GM18505 (cell line): ENCODE data around the gene VAT1L.

Experiments
- ATAC-seq: cut with Tn5 transposase; IDR thresholded peaks from one replicate; pipeline ENCODE4 v1.9.1; 2021; ENCODE audit not compliant: unreplicated experiment
- POLR2A ChIP-seq: IDR thresholded peaks from 4 replicates; pipeline ENCODE4 v1.6.1; 2011; ENCODE audit warnings: borderline replicate concordance; ENCODE audit not compliant: insufficient read depth, insufficient read length; ENCODE audit errors: extremely low read depth

Gene VAT1L

GRCh38 chr16:77789085-77790008 lies 983 bp downstream of the VAT1L start:
- TF ChIP-seq POLR2A: no peak

DNA sequence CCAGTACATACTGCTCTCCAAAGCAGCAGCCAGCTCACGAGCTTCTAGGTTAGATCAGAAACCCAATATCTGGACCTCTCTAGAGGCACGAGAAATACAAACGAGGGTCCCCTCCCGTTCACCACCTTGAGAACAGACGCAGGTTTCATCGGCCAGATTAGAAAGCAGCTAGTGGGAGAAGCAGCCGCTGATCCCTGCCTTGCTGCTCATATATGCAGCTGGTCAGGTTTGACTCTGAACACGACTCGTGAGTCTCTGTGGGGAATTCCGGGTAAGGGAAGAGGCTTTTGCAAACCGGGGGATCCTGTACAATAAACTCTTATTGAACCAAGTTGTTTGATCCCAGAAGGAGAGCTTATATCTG lies 1.6 kb downstream of the VAT1L start:
- TF ChIP-seq POLR2A: no peak
- no peak for ATAC-seq

More at GRCh38 chr16:77789085-77790008, 983 bp downstream of the VAT1L start:
- no peak for ATAC-seq

GRCh38 chr16:77790912-77791311 lies 2.5 kb downstream of the VAT1L start:
- TF ChIP-seq POLR2A: no peak
- ATAC-seq: no peak

GRCh38 chr16:77793417-77793816 lies 5.1 kb downstream of the VAT1L start:
- no peak for ATAC-seq
- TF ChIP-seq POLR2A: no peak

DNA sequence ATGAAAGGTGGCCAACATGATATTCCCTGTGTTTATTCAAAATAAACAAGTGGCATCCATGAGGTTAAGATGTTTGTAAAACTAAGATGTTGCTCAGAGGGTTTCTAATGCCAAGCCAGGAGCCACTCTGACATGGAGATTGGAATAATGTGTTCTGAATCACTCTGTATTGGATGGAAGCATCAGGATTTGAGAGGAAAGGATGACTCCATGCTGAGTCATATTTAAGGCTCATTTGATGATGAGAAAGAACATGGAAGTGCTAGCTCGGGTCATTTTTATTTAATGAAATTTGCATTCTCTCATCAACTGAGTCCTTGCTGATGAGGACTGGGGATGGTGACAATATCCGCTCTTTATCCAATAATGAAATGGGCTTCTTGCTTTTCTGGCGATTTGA lies 6.2 kb downstream of the VAT1L start:
- ATAC-seq: no peak
- TF ChIP-seq POLR2A: no peak

DNA sequence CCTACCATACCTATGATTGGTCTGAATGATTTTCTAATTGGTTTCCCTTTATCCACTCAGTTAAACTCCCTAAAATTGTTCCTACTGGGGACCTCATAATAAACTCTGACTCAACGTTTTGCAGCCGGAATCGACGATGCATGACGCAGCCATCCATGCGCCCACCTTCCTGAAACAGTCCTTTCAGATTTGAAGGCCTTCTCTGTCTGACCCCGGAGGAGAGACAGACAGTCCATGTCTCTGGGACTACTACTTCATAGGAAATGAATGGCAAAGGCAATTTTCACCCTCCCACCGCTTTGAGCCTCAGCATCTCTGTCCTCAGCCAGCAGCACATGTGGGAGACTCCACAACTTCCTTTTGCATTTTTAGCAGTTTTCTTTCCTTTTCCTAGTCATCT lies 13.5 kb downstream of the VAT1L start:
- ATAC-seq: no peak
- TF ChIP-seq POLR2A: no peak

DNA sequence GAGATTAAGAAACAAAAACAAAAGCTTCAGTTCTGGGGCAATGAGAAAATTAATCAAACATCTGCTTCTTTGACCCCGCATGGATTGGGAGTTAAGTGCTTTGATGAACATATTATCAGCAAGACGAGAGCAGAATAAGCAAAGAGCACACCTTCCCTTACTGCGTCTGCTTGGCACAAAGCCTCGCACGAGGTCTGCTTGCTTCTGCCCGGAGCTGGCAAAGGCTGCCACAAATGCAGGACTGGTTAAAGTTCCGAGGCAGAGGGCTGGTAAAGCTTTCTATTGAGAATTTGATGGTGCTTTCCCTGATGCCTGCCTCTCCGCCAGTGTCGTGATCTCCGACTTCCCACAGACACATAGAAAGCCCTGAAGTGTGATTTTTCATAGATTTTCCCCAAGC lies 17.0 kb downstream of the VAT1L start:
- ATAC-seq: no peak
- no peak for TF ChIP-seq POLR2A

DNA sequence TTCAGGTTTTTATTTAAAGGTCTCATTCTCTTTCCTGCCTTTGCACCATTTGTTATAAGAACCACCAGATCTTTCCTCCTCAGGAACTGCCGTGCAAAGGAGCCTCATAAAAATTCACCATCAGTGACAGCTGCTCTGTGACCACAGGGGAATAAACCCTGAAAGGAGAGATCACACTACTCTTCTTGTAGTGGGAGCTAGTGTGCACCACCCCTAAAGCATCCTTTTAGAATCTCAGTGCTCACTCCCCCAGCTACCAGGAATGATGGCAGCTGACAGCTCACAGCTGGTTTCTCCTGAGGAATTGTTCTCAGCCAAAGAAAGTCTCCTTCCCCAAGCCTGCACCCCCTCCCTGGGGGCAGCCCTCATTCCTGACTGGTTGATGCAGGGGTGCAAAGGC lies 18.7 kb downstream of the VAT1L start:
- ATAC-seq: no peak
- no peak for TF ChIP-seq POLR2A

GRCh38 chr16:77812856-77813500 lies 24.6 kb downstream of the VAT1L start:
- TF ChIP-seq POLR2A: no peak
- ATAC-seq: no peak

- no peak for ATAC-seq
- TF ChIP-seq POLR2A: no peak
Measured at GRCh38 chr16:77816293-77816692, 27.9 kb downstream of the VAT1L start.

DNA sequence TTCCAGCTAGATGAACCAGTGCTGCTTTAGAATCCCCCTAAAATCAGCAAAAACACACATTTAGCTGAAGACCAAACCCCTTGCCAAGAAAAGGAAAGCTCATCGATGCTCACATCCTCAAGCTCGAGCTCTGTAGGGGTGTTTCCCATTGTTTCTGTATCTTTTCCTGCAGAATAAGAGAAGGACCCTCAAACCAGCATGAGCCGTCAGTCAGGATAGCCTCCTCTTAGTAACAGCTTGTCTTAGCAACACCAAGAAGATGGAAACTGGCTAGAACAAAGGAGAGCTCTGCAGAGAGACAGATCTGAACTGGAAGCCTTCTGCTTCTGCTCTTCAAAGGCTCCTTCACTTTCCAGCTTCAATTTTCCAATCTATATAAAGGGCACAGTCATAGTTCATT lies 32.0 kb downstream of the VAT1L start:
- TF ChIP-seq POLR2A: no peak
- ATAC-seq: no peak

- ATAC-seq: no peak
- TF ChIP-seq POLR2A: no peak
Measured at GRCh38 chr16:77822661-77823060, 34.3 kb downstream of the VAT1L start.

DNA sequence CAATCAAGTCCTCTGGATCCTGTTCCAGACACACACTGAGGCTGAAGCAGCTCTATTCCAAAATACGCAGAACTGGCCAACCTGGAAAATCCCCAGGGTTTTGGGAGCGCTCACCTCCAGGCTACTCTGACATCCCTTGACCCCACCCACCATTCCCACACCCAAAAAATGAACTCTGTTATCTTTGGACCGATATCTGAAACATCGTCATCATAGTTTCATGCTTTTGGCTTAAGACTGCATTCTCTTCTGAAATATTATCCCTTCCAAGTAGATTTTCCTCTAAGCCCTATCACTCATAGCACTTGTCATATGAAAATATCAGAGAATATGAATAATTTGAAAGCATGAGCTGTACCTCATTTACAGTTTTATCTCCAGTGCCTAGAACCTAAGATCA lies 34.7 kb downstream of the VAT1L start:
- TF ChIP-seq POLR2A: no peak
- ATAC-seq: no peak

- no peak for ATAC-seq
Measured at GRCh38 chr16:77825196-77825595, 36.8 kb downstream of the VAT1L start.

More at GRCh38 chr16:77825196-77825595, 36.8 kb downstream of the VAT1L start:
- no peak for TF ChIP-seq POLR2A
